ENCODE measurements around the gene ZNF705A. TPM values are rescaled to one million over a fixed set of nuclear protein-coding genes. Genes with fewer than 3 reads are reported as not detected.
"Not testable (repeated sequence)": the region's sequence is repeated elsewhere in the genome, so short reads cannot be mapped to it uniquely, and the experiment has no call there.

Gene ZNF705A
- polyA plus RNA-seq, 4 donors, result not detected

- Histone ChIP-seq H3K27ac (ENCODE audit: low read depth in 1 of 3, low read length in 2 of 3) (peak overlapping the region in 1 of 3 donors; percentile 58), H3K4me3 (ENCODE audit: low read depth in 1 of 3, low read length in 3 of 3) (peak overlapping the region in 2 of 3 donors; percentile 11 to 34)
- DNase-seq, result peak in 1 of 2 donors; percentile 19
- FAIRE-seq; H3K4me1 ChIP-seq (ENCODE audit: control insufficient read depth in 3 of 3, insufficient read depth in 2 of 3, low read depth in 1 of 3, low read length in 2 of 3); H3K36me3 ChIP-seq (ENCODE audit: control insufficient read depth in 3 of 3, insufficient read depth in 2 of 3, low read depth in 1 of 3, low read length in 3 of 3); H3K27me3 ChIP-seq (ENCODE audit: control insufficient read depth in 3 of 3, insufficient read depth in 3 of 3, low read length in 3 of 3); H3K9me3 ChIP-seq (ENCODE audit: control insufficient read depth in 2 of 2, insufficient read depth in 1 of 2, low read depth in 1 of 2, low read length in 1 of 2): not testable (repeated sequence)
- WGBS, 3 donors, result 31 to 40% (median 38%) methylated on average over 4 to 7 of the region's 7 CpGs
Observed at GRCh38 chr12:8227732-8228077, 70.9 kb downstream of the ZNF705A start.

- FAIRE-seq; H3K9me3 ChIP-seq (ENCODE audit: control insufficient read depth in 2 of 2, insufficient read depth in 1 of 2, low read depth in 1 of 2, low read length in 1 of 2); H3K4me3 ChIP-seq (ENCODE audit: low read depth in 1 of 3, low read length in 3 of 3); H3K4me1 ChIP-seq (ENCODE audit: control insufficient read depth in 3 of 3, insufficient read depth in 2 of 3, low read depth in 1 of 3, low read length in 2 of 3); H3K36me3 ChIP-seq (ENCODE audit: control insufficient read depth in 3 of 3, insufficient read depth in 2 of 3, low read depth in 1 of 3, low read length in 3 of 3); H3K27me3 ChIP-seq (ENCODE audit: control insufficient read depth in 3 of 3, insufficient read depth in 3 of 3, low read length in 3 of 3); H3K27ac ChIP-seq (ENCODE audit: low read depth in 1 of 3, low read length in 2 of 3); DNase-seq: not testable (repeated sequence)
- WGBS, 3 donors, result 89 to 93% (median 92%) methylated on average over 10 to 11 of the region's 11 CpGs
Observed at GRCh38 chr12:8228607-8229006, 71.8 kb downstream of the ZNF705A start.

- not testable (repeated sequence) for FAIRE-seq; H3K4me3 ChIP-seq (ENCODE audit: low read depth in 1 of 3, low read length in 3 of 3)
- WGBS, 3 donors, result 55 to 61% (median 61%) methylated on average over 6 to 7 of the region's 7 CpGs
Observed at GRCh38 chr12:8229486-8229885, 72.7 kb downstream of the ZNF705A start.

More at GRCh38 chr12:8229486-8229885, 72.7 kb downstream of the ZNF705A start:
- H3K27me3 ChIP-seq (ENCODE audit: control insufficient read depth in 3 of 3, insufficient read depth in 3 of 3, low read length in 3 of 3); H3K4me1 ChIP-seq (ENCODE audit: control insufficient read depth in 3 of 3, insufficient read depth in 2 of 3, low read depth in 1 of 3, low read length in 2 of 3); DNase-seq; H3K9me3 ChIP-seq (ENCODE audit: control insufficient read depth in 2 of 2, insufficient read depth in 1 of 2, low read depth in 1 of 2, low read length in 1 of 2); H3K27ac ChIP-seq (ENCODE audit: low read depth in 1 of 3, low read length in 2 of 3); H3K36me3 ChIP-seq (ENCODE audit: control insufficient read depth in 3 of 3, insufficient read depth in 2 of 3, low read depth in 1 of 3, low read length in 3 of 3): not testable (repeated sequence)

Other genes starting within 250 kb of the ZNF705A start
- gene SLC2A3, start 220.8 kb upstream of the ZNF705A start, polyA plus RNA-seq, result 10 to 100 TPM in 1 of 4 donors, 1 to 10 TPM in 2, under 1 TPM in 1; 0.89 to 18.1 (median 4.8) TPM
- 10 to 100 TPM in 1 of 4 donors, 1 to 10 TPM in 3; 3.8 to 11.1 (median 5.4) TPM for gene FOXJ2, start 124.3 kb upstream of the ZNF705A start, polyA plus RNA-seq
- gene C3AR1, start 90.7 kb upstream of the ZNF705A start, polyA plus RNA-seq, result 1 to 10 TPM; 2.7 to 7.5 (median 4.3) TPM
- gene NECAP1, start 74.7 kb upstream of the ZNF705A start, polyA plus RNA-seq, result 10 to 100 TPM; 23.6 to 49.0 (median 33.7) TPM
- gene CLEC4A, start 33.4 kb upstream of the ZNF705A start, polyA plus RNA-seq, result 1 to 10 TPM in 3 of 4 donors, under 1 TPM in 1; 0.79 to 7.6 (median 5.2) TPM
- gene FAM90A1, start 70.6 kb downstream of the ZNF705A start, polyA plus RNA-seq, result under 1 TPM in 3 of 4 donors, not detected in 1; 0.27 to 0.65 (median 0.45) TPM

Measured in small intestine (tissue), 7 donors.